Measurements from ENCODE around the gene PARP14. TPM values are rescaled to one million over a fixed set of nuclear protein-coding genes. Genes with fewer than 3 reads are reported as not detected.
"Not testable (repeated sequence)": the region's sequence is repeated elsewhere in the genome, so short reads cannot be mapped to it uniquely, and the experiment has no call there.

Gene PARP14
- polyA plus RNA-seq, 1 donor = 7.8 TPM

GRCh38 chr3:122679085-122679881 is 1.4 kb upstream of the PARP14 start:
- peak; percentile 48 for DNase-seq (ENCODE audit: low read depth)

- DNase-seq (ENCODE audit: low read depth) = no peak
These were observed 661 bp upstream of the PARP14 start for GRCh38 chr3:122679882-122680474.

GRCh38 chr3:122681284-122681973 is 790 bp downstream of the PARP14 start:
- no peak for DNase-seq (ENCODE audit: low read depth)

GRCh38 chr3:122681974-122682409 is 1.4 kb downstream of the PARP14 start:
- DNase-seq (ENCODE audit: low read depth) = no peak

- DNase-seq (ENCODE audit: low read depth) = not testable (repeated sequence)
These were observed 2.3 kb downstream of the PARP14 start for GRCh38 chr3:122682778-122683411.

DNA sequence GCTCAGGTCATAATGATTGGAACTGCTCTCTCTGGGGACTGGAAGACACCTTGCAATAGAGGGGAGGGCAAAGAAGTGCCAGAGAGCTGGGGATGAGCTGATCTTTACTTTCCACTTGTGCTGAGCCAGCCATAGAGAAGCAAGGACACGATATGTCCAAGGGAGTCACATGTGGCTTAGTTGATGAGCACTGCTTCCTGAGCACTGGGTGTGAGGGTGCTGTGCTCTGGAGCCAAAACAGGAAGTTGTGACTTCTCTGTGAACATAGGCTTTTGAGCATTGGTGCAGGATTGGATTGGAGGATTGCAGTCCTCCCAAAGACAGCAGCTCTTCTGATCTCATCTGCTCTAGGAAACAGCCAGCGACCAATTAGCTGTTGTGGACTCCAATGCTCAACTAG is 6.7 kb downstream of the PARP14 start:
- DNase-seq (ENCODE audit: low read depth) = no peak

- no peak for DNase-seq (ENCODE audit: low read depth)
These were observed 8.4 kb downstream of the PARP14 start for GRCh38 chr3:122688996-122689395.

GRCh38 chr3:122689587-122689986 is 8.9 kb downstream of the PARP14 start:
- no peak for DNase-seq (ENCODE audit: low read depth)

- no peak for DNase-seq (ENCODE audit: low read depth)
These were observed 9.5 kb downstream of the PARP14 start for GRCh38 chr3:122690096-122690495.

DNA sequence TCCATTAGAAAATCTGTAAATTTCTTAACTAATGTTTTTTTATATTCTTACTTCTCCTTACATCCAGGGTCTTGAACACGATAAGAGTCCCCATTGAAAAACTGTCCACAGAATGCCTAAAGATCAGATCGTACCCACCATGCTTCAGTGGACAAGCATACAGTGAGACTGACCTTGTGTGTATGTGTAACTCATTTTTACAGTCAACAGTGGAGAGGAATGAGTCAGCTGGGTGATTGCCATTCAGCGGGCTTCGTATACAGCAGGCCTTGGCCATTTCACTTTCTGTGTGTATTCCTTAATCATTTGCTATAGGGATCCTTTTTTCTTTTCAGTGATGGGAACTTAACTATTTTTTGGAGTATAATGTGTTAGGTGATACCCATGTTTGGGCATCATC is 10.6 kb downstream of the PARP14 start:
- DNase-seq (ENCODE audit: low read depth) = no peak

DNA sequence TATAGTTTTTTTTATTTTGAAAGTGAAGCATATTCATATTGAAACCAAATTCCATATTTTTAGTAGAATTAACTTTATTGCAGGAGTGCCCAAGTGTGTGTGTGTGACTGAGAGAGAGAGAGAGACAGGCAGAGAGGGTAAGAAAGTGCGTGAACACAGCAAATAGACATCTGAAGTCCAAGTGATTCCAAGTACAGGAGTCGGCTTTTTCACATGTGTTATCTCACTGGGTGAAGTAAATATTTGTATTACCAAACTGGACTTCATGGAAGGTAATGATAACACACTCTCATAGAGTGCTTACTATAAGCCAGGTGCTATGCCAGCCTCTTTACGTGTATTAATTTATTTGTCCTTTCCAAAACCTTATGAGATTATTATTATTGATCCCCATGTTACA is 12.0 kb downstream of the PARP14 start:
- no peak for DNase-seq (ENCODE audit: low read depth)

DNA sequence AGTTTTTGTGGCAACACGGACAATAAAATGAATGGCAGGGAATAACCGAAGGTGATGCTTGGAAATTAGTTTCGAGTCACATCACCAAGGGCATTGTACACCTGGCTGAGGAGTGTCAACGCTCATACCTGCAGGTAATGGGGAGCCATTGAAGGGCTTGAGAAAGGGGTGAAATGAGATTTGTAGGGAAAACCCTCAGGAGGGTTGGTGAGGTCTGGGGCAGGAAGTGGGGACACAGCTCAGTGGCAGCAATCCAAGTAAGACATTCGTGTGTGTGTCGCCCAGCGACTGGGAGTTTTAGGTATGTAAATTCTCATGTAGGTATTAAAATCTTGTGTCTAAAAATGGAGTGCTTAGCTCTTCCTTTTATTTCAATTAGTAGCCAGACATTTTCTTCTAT is 14.3 kb downstream of the PARP14 start:
- no peak for DNase-seq (ENCODE audit: low read depth)

- no peak for DNase-seq (ENCODE audit: low read depth)
These were observed 15.4 kb downstream of the PARP14 start for GRCh38 chr3:122695927-122696561.

DNA sequence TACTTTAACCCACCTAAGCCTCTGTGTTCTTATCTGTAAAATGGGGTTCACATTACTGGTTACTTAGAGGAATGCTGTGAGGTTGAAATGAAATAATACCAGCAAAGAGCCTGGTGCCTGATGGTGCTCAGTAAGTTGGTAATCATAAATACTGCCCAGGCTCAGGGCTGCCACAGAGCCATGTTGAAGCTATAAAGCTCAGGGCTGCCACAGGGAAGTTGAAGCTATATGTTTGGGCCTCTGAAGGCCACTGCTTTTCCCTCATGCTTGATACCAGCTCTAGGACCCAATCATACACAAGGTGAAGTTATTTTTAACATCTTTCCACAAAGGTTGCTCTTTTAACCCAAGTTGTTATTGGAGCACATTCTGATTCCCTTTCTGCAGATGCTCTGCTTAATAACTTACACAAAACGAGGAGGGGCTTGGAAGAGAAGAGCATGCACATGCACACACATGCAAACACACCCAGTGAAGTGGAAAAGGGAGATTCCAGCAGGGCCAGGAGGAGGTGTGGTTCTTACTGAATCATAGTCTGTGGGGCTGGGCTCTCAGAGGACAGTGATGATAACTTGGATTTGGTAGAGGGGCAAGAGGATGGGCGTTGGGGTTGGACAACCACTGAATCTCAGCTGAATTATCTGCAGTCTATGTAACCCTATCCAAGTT is 17.4 kb downstream of the PARP14 start:
- no peak for DNase-seq (ENCODE audit: low read depth)

DNA sequence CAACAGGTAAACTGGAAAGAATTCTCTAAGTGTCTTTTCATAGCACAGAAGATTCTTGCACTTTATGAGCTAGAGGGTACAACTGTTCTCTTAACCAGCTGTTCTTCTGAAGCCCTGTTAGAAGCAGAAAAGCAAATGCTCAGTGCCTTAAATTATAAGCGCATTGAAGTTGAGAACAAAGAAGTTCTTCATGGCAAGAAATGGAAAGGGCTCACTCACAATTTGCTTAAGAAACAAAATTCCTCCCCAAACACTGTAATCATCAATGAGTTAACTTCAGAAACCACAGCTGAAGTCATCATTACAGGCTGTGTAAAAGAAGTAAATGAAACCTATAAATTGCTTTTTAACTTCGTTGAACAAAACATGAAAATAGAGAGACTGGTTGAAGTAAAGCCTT is 19.6 kb downstream of the PARP14 start:
- no peak for DNase-seq (ENCODE audit: low read depth)

DNA sequence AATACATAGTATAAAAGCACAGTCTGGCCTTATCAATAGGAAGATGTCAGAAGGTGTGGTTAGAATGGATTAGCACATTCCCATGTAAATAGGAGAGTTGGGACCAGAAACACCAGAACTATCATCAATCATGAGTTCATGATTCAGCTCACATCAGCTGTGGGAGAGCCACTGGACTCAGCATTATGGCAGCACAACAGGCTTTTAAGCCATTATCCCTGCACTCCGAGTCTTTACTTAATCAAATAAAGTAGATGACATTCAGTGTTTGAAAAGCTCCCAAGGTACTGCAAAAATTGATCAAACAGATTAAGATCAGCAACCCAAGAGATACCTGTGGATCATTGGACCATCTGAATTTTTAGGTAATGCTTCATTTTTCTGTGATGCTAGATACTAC is 24.7 kb downstream of the PARP14 start:
- no peak for DNase-seq (ENCODE audit: low read depth)

GRCh38 chr3:122710616-122711251 is 30.1 kb downstream of the PARP14 start:
- DNase-seq (ENCODE audit: low read depth) = not testable (repeated sequence)

- DNase-seq (ENCODE audit: low read depth) = no peak
These were observed 33.6 kb downstream of the PARP14 start for GRCh38 chr3:122714273-122714672.

DNA sequence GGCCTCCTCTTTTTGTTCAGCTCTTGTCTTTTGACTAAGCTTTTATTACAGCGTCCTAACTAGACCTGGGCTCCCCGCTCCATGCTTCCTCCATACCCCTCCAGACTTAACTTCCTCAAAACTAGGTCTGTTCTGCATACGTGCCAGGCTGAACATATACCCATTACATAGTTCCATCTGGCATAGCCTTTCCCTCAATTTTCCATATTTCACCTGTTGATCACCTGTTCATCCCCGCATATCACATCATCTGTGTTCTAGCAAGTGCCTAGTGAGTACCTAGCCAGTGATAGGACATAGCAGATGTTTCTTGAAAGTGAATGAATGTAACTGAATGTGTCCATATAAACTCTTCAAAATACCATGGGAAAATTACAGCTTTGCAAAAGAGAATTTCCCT is 36.0 kb downstream of the PARP14 start:
- DNase-seq (ENCODE audit: low read depth) = no peak

GRCh38 chr3:122719273-122719921 is 38.8 kb downstream of the PARP14 start:
- DNase-seq (ENCODE audit: low read depth) = no peak

Data from forelimb muscle (tissue), 1 donor.